HG02973 (cell line): ENCODE results near the gene CHST15.

Experiments used
- ATAC-seq: cut with Tn5 transposase; IDR thresholded peaks from one replicate; pipeline ENCODE4 v1.9.1; 2021; ENCODE audit warnings: moderate library complexity; ENCODE audit not compliant: unreplicated experiment

CHST15 gene

GRCh38 chr10:124066781-124067714, 26.4 kb downstream of the CHST15 start:
- no peak for ATAC-seq

- no peak for ATAC-seq
Measured at GRCh38 chr10:124066126-124066700, 27.2 kb downstream of the CHST15 start.

- no peak for ATAC-seq
Measured at GRCh38 chr10:124065382-124066125, 27.8 kb downstream of the CHST15 start.

GRCh38 chr10:124064676-124065075, 28.7 kb downstream of the CHST15 start:
- no peak for ATAC-seq

- no peak for ATAC-seq
Measured at GRCh38 chr10:124063750-124064603, 29.4 kb downstream of the CHST15 start.

- ATAC-seq = no peak
Measured at GRCh38 chr10:124062390-124062789, 31.0 kb downstream of the CHST15 start.

GRCh38 chr10:124061030-124061429, 32.4 kb downstream of the CHST15 start:
- ATAC-seq = no peak

- ATAC-seq = no peak
Measured at GRCh38 chr10:124060148-124060720, 33.2 kb downstream of the CHST15 start.

- no peak for ATAC-seq
Measured at GRCh38 chr10:124059551-124059950, 33.8 kb downstream of the CHST15 start.

- no peak for ATAC-seq
Measured at GRCh38 chr10:124058346-124059003, 34.9 kb downstream of the CHST15 start.

- no peak for ATAC-seq
Measured at GRCh38 chr10:124057601-124058000, 35.8 kb downstream of the CHST15 start.

GRCh38 chr10:124056337-124056980, 36.9 kb downstream of the CHST15 start:
- no peak for ATAC-seq

GRCh38 chr10:124053971-124054370, 39.4 kb downstream of the CHST15 start:
- no peak for ATAC-seq

- no peak for ATAC-seq
Measured at GRCh38 chr10:124052561-124052960, 40.8 kb downstream of the CHST15 start.

- no peak for ATAC-seq
Measured at GRCh38 chr10:124050021-124051015, 43.1 kb downstream of the CHST15 start.

GRCh38 chr10:124049484-124049883, 43.9 kb downstream of the CHST15 start:
- ATAC-seq = no peak

- ATAC-seq = no peak
Measured at GRCh38 chr10:124048371-124049290, 44.8 kb downstream of the CHST15 start.
